ENCODE measurements around the gene FURIN.

The FURIN gene

DNA sequence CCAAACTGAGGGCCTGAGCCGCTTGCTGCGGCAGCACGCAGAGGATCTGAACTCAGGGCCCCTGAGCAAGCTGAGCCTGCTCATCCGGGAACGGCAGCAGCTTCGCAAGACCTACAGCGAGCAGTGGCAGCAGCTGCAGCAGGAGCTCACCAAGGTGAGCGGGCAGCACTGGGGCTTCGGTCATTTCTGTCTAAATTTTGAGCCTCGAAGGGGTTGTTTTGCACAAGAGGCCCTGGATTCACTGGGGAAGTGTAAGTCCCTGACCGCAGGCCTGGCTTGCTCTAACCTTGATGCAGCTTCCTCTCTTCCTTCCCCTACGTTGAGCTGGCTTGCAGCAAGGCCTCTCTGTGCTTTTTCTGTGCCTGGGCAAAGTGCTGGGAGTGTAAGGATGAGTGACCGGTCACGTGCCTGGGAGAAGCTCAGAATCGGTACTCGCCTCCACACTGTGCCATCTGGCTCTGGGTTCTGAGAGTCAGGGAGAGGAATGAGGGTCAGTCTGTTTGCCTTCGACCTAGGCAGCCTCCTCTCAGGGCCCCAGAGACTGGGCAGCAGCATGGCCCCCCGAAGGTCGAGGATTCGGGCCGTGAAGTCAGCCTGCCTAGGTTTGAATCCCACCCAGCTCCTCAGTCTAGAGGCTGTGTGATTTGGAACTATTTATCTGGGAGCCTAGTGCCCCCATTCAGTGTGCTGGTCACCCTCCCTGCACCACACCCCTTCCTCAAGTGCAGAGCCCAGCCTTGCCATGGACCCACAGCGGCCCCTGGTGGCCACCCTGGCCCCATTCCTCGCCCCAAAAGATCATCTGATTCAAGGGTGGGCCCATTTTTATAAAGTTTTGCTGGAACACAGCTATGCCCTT lies 17.3 kb downstream of the FURIN start:
- no peaks in the 10 kb centered on the region for H4K20me1 ChIP-seq (ENCODE audit: control insufficient read depth, insufficient read depth, low read depth, low read length)
- peaks cover 4% of the 10 kb centered on the region for H3F3A ChIP-seq (ENCODE audit: control insufficient read depth, insufficient read depth)
- H3K27me3 ChIP-seq (ENCODE audit: control insufficient read depth, low read length) = no peaks in the 10 kb centered on the region
- TF ChIP-seq, protein P1, sequence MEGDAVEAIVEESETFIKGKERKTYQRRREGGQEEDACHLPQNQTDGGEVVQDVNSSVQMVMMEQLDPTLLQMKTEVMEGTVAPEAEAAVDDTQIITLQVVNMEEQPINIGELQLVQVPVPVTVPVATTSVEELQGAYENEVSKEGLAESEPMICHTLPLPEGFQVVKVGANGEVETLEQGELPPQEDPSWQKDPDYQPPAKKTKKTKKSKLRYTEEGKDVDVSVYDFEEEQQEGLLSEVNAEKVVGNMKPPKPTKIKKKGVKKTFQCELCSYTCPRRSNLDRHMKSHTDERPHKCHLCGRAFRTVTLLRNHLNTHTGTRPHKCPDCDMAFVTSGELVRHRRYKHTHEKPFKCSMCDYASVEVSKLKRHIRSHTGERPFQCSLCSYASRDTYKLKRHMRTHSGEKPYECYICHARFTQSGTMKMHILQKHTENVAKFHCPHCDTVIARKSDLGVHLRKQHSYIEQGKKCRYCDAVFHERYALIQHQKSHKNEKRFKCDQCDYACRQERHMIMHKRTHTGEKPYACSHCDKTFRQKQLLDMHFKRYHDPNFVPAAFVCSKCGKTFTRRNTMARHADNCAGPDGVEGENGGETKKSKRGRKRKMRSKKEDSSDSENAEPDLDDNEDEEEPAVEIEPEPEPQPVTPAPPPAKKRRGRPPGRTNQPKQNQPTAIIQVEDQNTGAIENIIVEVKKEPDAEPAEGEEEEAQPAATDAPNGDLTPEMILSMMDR (IDR thresholded peaks at IDR 0.05; ENCODE audit: low read depth, low read length, poor library complexity, severe bottlenecking) = peak; percentile 98
- TF ChIP-seq EZH2phosphoT487 (IDR thresholded peaks at IDR 0.05; ENCODE audit: borderline replicate concordance, low read length) = no peak
- H3K9me2 ChIP-seq (replicated peaks; ENCODE audit: control insufficient read depth, low read length) = no peaks in the 10 kb centered on the region
- H3K27ac ChIP-seq (ENCODE audit: low read depth, low read length) = peak overlapping the region; percentile 72
- H3K4me1 ChIP-seq (ENCODE audit: control insufficient read depth, low read length) = peaks cover 42% of the 10 kb centered on the region
- H3K9me3 ChIP-seq (ENCODE audit: control insufficient read depth, insufficient read depth, low read length) = no peaks in the 10 kb centered on the region
- H3K79me2 ChIP-seq (ENCODE audit: control insufficient read depth, low read length) = peaks cover 6% of the 10 kb centered on the region; the same call in 1 of the 2 replicates
- peak overlapping the region; percentile 72 for H3K4me3 ChIP-seq (ENCODE audit: low read length)
- H3K4me2 ChIP-seq (ENCODE audit: low read length) = peak overlapping the region; percentile 92
- peaks cover 20% of the 10 kb centered on the region for H3K36me3 ChIP-seq (ENCODE audit: control insufficient read depth, low read length)

DNA sequence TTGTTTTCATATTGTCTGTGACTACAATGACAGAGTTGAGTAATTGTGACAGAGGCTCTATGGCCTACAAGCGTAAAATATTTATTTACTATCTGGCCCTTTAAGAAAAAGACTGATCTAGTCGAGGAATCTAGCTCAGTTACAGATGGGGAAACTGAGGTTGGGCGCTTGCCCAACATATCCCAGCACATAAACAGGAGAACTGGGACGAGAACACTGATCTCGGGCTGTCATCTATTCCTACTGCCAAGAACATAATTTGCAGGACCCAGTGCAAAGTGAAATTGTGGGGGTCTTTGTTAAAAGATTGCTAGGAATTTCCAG lies 17.9 kb downstream of the FURIN start:
- Histone ChIP-seq H3K79me2 (ENCODE audit: control insufficient read depth, low read length) (peaks cover 6% of the 10 kb centered on the region; the same call in 1 of the 2 replicates), H3K9me3 (ENCODE audit: control insufficient read depth, insufficient read depth, low read length) (no peaks in the 10 kb centered on the region), H3K27ac (ENCODE audit: low read depth, low read length) (no peak overlapping the region), H4K20me1 (ENCODE audit: control insufficient read depth, insufficient read depth, low read depth, low read length) (no peaks in the 10 kb centered on the region), H3F3A (ENCODE audit: control insufficient read depth, insufficient read depth) (peaks cover 4% of the 10 kb centered on the region), H3K36me3 (ENCODE audit: control insufficient read depth, low read length) (peaks cover 20% of the 10 kb centered on the region), H3K4me2 (ENCODE audit: low read length) (peak overlapping the region; percentile 92), H3K4me3 (ENCODE audit: low read length) (no peak overlapping the region; the same call in 1 of the 2 replicates), H3K27me3 (ENCODE audit: control insufficient read depth, low read length) (no peaks in the 10 kb centered on the region), H3K9me2 (replicated peaks; ENCODE audit: control insufficient read depth, low read length) (no peaks in the 10 kb centered on the region), H3K4me1 (ENCODE audit: control insufficient read depth, low read length) (peaks cover 42% of the 10 kb centered on the region)
- TF ChIP-seq, protein P1 (IDR thresholded peaks at IDR 0.05; ENCODE audit: low read depth, low read length, poor library complexity, severe bottlenecking) = no peak
- no peak for TF ChIP-seq EZH2phosphoT487 (IDR thresholded peaks at IDR 0.05; ENCODE audit: borderline replicate concordance, low read length)

DNA sequence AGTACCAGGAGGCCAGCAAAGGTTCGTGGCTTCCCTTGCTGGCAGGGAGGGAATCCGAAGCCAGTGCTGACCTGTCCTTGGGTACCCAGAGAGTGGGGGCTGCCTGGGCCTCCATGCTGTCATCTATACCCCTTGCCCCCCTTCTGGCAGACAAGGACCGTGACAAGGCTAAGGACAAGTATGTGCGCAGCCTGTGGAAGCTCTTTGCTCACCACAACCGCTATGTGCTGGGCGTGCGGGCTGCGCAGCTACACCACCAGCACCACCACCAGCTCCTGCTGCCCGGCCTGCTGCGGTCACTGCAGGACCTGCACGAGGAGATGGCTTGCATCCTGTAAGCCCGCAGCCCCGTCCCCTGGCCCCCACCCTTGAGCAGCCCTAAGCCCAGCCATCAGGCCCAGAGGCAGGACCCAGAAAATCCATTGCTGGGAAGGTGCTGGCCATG lies 18.7 kb downstream of the FURIN start:
- H3K27me3 ChIP-seq (ENCODE audit: control insufficient read depth, low read length) = no peaks in the 10 kb centered on the region
- no peaks in the 10 kb centered on the region for H3K9me3 ChIP-seq (ENCODE audit: control insufficient read depth, insufficient read depth, low read length)
- H4K20me1 ChIP-seq (ENCODE audit: control insufficient read depth, insufficient read depth, low read depth, low read length) = no peaks in the 10 kb centered on the region
- no peak overlapping the region for H3K4me2 ChIP-seq (ENCODE audit: low read length)
- H3K79me2 ChIP-seq (ENCODE audit: control insufficient read depth, low read length) = peaks cover 6% of the 10 kb centered on the region; the same call in 1 of the 2 replicates
- peaks cover 4% of the 10 kb centered on the region for H3F3A ChIP-seq (ENCODE audit: control insufficient read depth, insufficient read depth)
- peaks cover 42% of the 10 kb centered on the region for H3K4me1 ChIP-seq (ENCODE audit: control insufficient read depth, low read length)
- no peak overlapping the region for H3K4me3 ChIP-seq (ENCODE audit: low read length)
- H3K27ac ChIP-seq (ENCODE audit: low read depth, low read length) = no peak overlapping the region
- TF ChIP-seq, protein P1 (IDR thresholded peaks at IDR 0.05; ENCODE audit: low read depth, low read length, poor library complexity, severe bottlenecking) = no peak
- TF ChIP-seq EZH2phosphoT487 (IDR thresholded peaks at IDR 0.05; ENCODE audit: borderline replicate concordance, low read length) = no peak
- H3K36me3 ChIP-seq (ENCODE audit: control insufficient read depth, low read length) = peaks cover 24% of the 10 kb centered on the region
- H3K9me2 ChIP-seq (replicated peaks; ENCODE audit: control insufficient read depth, low read length) = no peaks in the 10 kb centered on the region

Measured in DOHH2 (cell line).